Measurements from ENCODE around the gene GPC4.
"Not testable (repeated sequence)": the region's sequence is repeated elsewhere in the genome, so short reads cannot be mapped to it uniquely, and the experiment has no call there.

GPC4 gene

GRCh38 chrX:133300591-133300990, 114.7 kb downstream of the GPC4 start:
- DNase-seq, result no peak

- DNase-seq, result no peak
These were observed 118.0 kb downstream of the GPC4 start for GRCh38 chrX:133297284-133297683.

- no peak for DNase-seq
These were observed 121.2 kb downstream of the GPC4 start for GRCh38 chrX:133294126-133294525.

GRCh38 chrX:133290076-133290475, 125.2 kb downstream of the GPC4 start:
- DNase-seq, result no peak

GRCh38 chrX:133287860-133288259, 127.4 kb downstream of the GPC4 start:
- DNase-seq, result no peak

- no peak for DNase-seq
These were observed 129.9 kb downstream of the GPC4 start for GRCh38 chrX:133285341-133285740.

- DNase-seq, result not testable (repeated sequence)
These were observed 136.1 kb downstream of the GPC4 start for GRCh38 chrX:133279112-133279730.

- DNase-seq, result no peak
These were observed 142.1 kb downstream of the GPC4 start for GRCh38 chrX:133273180-133273579.

GRCh38 chrX:133269168-133269567, 146.1 kb downstream of the GPC4 start:
- no peak for DNase-seq

GRCh38 chrX:133267621-133268020, 147.7 kb downstream of the GPC4 start:
- DNase-seq, result no peak

- DNase-seq, result no peak
These were observed 150.0 kb downstream of the GPC4 start for GRCh38 chrX:133265331-133265730.

- DNase-seq, result no peak
These were observed 156.8 kb downstream of the GPC4 start for GRCh38 chrX:133258481-133258880.

GRCh38 chrX:133254666-133255065, 160.6 kb downstream of the GPC4 start:
- no peak for DNase-seq

- DNase-seq, result no peak
These were observed 164.1 kb downstream of the GPC4 start for GRCh38 chrX:133251204-133251603.

- DNase-seq, result no peak
These were observed 164.8 kb downstream of the GPC4 start for GRCh38 chrX:133250184-133251100.
